Measurements from ENCODE around the gene HSF2BP. TPM values are rescaled to one million over a fixed set of nuclear protein-coding genes. Genes with fewer than 3 reads are reported as not detected.
A peak's percentile ranks its signal among the peaks of the same experiment; 100 is the strongest.

The HSF2BP gene
- total RNA-seq, 1 donor = 1.8 TPM

DNA sequence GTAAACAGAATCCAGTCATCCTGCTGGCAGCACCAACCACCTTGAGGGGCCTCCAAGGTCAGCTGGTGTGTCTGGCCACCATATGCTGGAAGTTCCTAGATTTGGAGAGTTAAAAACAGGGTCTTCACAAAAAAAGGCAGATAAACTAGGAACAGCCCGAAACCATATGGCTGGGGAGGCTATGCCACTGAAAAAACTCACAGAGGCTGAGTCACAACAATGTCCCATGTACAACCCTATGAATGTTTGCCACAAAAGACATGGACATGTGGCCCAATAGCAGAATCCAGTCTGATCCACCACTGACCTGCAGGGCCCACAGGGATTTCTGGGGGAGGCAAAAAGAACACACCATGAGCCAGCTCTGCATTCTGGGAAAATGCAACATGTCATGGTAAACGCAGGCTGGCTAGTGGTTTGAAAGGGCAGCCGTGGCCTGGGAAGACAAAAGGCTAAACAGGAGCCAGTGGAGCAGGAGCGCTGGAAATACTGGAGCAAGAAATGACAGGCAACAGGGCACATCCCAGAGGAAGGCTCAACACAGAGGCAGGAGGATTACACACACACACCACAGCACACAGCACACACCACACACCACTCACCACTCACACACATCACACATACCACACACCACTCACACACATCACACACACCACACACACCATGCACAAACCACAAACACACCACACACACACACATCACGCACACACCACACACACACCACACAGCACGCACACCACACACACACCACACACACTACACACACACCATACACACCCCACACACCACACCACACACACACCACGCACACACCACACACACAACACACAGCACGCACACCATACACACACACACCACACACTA is 55.4 kb downstream of the HSF2BP start:
- Histone ChIP-seq H3K27me3 (ENCODE audit: insufficient read depth, low read length) (no peaks in the 10 kb centered on the region), H3K9me3 (ENCODE audit: low read depth, low read length) (no peaks in the 10 kb centered on the region), H4K20me1 (ENCODE audit: insufficient read depth, low read length) (no peaks in the 10 kb centered on the region), H3K4me1 (ENCODE audit: insufficient read depth, low read length) (peaks cover 54% of the 10 kb centered on the region), H3K79me2 (ENCODE audit: insufficient read depth, low read length) (no peaks in the 10 kb centered on the region), H2AFZ (ENCODE audit: low read length) (peak overlapping the region; percentile 56), H3K4me3 (ENCODE audit: insufficient read depth, low read length) (no peak overlapping the region), H3K36me3 (ENCODE audit: insufficient read depth, low read length) (no peaks in the 10 kb centered on the region), H3K27ac (ENCODE audit: low read depth, low read length) (peak overlapping the region; percentile 60), H3K4me2 (ENCODE audit: insufficient read depth, low read length) (no peak overlapping the region)
- TF ChIP-seq CTCF (IDR thresholded peaks at IDR 0.05; ENCODE audit: extremely low read depth, low read depth, low read length) = no peak
- DNase-seq (ENCODE audit: insufficient read length, low spot score, missing footprints) = peak; percentile 80

DNA sequence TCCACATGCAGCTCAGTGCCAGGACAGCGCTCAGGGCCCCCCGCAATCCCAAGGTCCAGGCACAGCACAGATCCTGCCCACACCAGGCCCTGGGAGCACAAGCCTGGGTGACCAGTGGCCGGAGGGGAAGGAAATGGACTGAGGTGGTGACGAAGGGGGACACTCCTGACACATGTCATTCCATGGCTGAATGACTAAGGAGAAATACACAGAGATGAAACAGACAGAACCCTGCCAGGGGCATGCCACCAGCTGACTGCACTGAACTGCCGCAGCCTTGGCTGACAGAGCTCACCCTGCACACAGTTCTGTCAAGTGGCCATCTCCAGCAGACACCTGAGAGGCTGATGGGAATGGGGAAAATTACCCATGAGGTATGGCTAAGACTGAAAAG is 56.1 kb downstream of the HSF2BP start:
- no peak overlapping the region for H3K4me2 ChIP-seq (ENCODE audit: insufficient read depth, low read length)
- no peaks in the 10 kb centered on the region for H3K27me3 ChIP-seq (ENCODE audit: insufficient read depth, low read length)
- peaks cover 54% of the 10 kb centered on the region for H3K4me1 ChIP-seq (ENCODE audit: insufficient read depth, low read length)
- H2AFZ ChIP-seq (ENCODE audit: low read length) = no peak overlapping the region
- H3K27ac ChIP-seq (ENCODE audit: low read depth, low read length) = peak overlapping the region; percentile 60
- H3K9me3 ChIP-seq (ENCODE audit: low read depth, low read length) = no peaks in the 10 kb centered on the region
- DNase-seq (ENCODE audit: insufficient read length, low spot score, missing footprints) = no peak
- no peak overlapping the region for H3K4me3 ChIP-seq (ENCODE audit: insufficient read depth, low read length)
- H3K36me3 ChIP-seq (ENCODE audit: insufficient read depth, low read length) = no peaks in the 10 kb centered on the region
- no peak for TF ChIP-seq CTCF (IDR thresholded peaks at IDR 0.05; ENCODE audit: extremely low read depth, low read depth, low read length)
- H4K20me1 ChIP-seq (ENCODE audit: insufficient read depth, low read length) = no peaks in the 10 kb centered on the region
- no peaks in the 10 kb centered on the region for H3K79me2 ChIP-seq (ENCODE audit: insufficient read depth, low read length)

GRCh38 chr21:43602266-43603232 is 56.7 kb downstream of the HSF2BP start:
- no peaks in the 10 kb centered on the region for H3K27me3 ChIP-seq (ENCODE audit: insufficient read depth, low read length)
- no peak overlapping the region for H2AFZ ChIP-seq (ENCODE audit: low read length)
- no peaks in the 10 kb centered on the region for H3K9me3 ChIP-seq (ENCODE audit: low read depth, low read length)
- H3K79me2 ChIP-seq (ENCODE audit: insufficient read depth, low read length) = no peaks in the 10 kb centered on the region
- H3K4me3 ChIP-seq (ENCODE audit: insufficient read depth, low read length) = no peak overlapping the region
- H3K4me1 ChIP-seq (ENCODE audit: insufficient read depth, low read length) = peaks cover 55% of the 10 kb centered on the region
- TF ChIP-seq CTCF (IDR thresholded peaks at IDR 0.05; ENCODE audit: extremely low read depth, low read depth, low read length) = no peak
- H4K20me1 ChIP-seq (ENCODE audit: insufficient read depth, low read length) = no peaks in the 10 kb centered on the region
- H3K36me3 ChIP-seq (ENCODE audit: insufficient read depth, low read length) = no peaks in the 10 kb centered on the region
- no peak overlapping the region for H3K4me2 ChIP-seq (ENCODE audit: insufficient read depth, low read length)
- DNase-seq (ENCODE audit: insufficient read length, low spot score, missing footprints) = no peak
- peak overlapping the region; percentile 81 for H3K27ac ChIP-seq (ENCODE audit: low read depth, low read length)

Data from osteoblast (primary cell).